ENCODE measurements around the gene TPO.
A peak's percentile ranks its signal among the peaks of the same experiment; 100 is the strongest.
"Not testable (repeated sequence)": the region's sequence is repeated elsewhere in the genome, so short reads cannot be mapped to it uniquely, and the experiment has no call there.

Gene TPO

DNA sequence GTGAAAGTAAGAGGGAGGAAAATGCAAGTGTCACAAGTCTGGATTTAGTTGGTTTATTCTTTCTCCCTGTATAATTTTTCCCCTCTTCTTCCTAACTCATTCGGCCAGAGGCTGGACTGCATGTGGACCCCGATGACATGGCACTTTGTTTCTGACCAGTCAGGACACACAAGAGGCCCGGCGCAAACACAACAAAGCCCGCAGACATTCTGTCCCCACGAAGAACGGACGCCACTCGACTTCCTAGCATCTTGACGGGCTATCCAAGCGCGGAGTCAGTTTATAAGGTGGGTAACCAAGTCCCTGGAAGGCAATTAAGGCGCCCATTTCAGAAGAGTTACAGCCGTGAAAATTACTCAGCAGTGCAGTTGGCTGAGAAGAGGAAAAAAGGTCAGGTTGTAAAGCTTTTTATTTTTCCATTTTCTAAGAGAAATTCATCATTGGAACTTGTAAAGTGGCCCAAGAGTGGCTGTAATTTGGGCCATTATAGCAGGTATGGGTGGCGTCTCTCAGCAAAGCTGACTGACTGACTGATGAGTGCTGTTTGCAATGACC is at the start of gene TPO:
TSS of gene TPO (plus strand) at position 308 of the 555 bp plus-strand sequence. CDS start 946 bp downstream, outside the sequence.
- DNase-seq (ENCODE audit: low read depth, low spot score) = no peak

- no peak for DNase-seq (ENCODE audit: low read depth, low spot score)
These were observed 46.6 kb upstream of the TPO start for GRCh38 chr2:1366546-1367134.

DNA sequence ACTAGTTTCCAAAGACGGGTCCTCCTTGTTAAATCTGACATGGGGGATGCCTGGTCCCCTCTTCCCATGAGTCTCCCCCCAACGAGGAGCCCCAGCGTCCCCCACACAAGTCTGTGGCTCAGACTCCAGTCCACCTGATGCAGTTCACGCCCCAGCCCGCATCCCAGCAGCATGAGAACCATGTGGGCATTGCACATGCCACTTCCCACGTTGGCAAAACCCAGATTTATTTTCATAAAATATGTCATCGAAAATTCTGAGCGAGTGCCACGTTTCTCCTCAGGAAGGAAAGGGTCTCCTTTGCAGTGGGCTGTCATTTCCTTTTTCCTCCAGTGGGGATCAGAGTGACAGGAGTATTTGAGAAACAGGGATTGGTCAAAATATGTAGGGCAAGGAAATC is 45.7 kb upstream of the TPO start:
- no peak for DNase-seq (ENCODE audit: low read depth, low spot score)

DNA sequence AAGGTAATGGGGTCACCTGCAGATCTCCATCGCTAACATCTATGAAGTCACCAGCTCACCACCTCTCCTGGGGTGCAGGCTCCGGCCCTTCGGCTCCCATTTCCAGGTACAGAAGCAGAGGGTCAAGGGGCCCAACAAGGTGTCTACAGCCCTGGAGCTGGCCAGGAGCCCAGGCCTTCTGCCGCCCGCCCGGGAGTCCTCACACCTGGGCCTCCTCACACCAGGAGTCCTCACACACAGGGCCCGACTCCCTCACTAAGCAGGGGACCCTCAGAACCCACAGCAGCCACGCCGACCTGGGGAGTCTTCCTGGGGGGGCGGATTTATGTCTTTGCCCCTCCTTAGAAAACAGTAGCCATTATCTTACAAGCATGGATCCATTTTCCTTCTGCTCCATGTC is 43.4 kb upstream of the TPO start:
- DNase-seq (ENCODE audit: low read depth, low spot score) = no peak

DNA sequence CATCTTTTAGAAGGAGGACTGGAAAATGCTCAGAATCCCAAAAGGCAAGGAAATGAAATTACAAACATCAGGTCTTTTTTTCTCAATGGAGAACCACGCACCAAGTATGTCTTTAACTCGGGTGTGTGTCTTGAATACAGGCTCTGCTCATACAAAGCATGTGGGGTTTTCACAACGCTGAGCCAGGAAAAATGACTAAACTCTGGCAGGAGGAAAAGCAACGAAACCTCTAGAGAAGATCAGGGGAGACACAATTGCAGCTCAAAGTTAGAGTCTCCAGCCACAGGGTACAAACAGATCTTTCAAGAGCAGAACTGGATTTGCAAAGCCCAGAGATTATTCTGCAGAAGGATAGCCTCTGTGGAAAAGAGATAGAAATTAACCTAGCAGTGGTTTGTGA is 42.8 kb upstream of the TPO start:
- no peak for DNase-seq (ENCODE audit: low read depth, low spot score)

- no peak for DNase-seq (ENCODE audit: low read depth, low spot score)
These were observed 42.2 kb upstream of the TPO start for GRCh38 chr2:1371082-1371481.

GRCh38 chr2:1373830-1374229 is 39.4 kb upstream of the TPO start:
- DNase-seq (ENCODE audit: low read depth, low spot score) = no peak

GRCh38 chr2:1374287-1374686 is 39.0 kb upstream of the TPO start:
- no peak for DNase-seq (ENCODE audit: low read depth, low spot score)

GRCh38 chr2:1375794-1376193 is 37.5 kb upstream of the TPO start:
- DNase-seq (ENCODE audit: low read depth, low spot score) = no peak

DNA sequence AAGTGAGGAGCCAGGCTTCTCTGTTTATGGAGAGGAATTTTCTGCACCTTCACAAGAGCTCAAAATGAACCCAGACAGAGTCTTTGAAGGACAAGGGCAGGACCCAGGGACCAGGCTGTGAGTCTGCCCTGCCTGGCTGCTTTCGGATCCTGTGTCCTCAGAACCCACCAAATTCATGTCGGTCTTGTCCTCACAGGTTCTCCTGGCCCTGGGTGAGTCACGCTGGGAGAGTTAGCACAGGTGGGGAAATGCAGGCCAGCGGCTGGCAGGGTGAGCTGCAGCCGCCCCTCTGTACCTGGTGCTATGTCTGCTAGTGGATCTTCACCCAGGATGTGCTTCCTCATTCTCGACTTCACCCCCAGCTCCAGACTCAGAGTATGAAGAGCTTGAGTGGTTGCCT is 35.8 kb upstream of the TPO start:
- DNase-seq (ENCODE audit: low read depth, low spot score) = no peak

DNA sequence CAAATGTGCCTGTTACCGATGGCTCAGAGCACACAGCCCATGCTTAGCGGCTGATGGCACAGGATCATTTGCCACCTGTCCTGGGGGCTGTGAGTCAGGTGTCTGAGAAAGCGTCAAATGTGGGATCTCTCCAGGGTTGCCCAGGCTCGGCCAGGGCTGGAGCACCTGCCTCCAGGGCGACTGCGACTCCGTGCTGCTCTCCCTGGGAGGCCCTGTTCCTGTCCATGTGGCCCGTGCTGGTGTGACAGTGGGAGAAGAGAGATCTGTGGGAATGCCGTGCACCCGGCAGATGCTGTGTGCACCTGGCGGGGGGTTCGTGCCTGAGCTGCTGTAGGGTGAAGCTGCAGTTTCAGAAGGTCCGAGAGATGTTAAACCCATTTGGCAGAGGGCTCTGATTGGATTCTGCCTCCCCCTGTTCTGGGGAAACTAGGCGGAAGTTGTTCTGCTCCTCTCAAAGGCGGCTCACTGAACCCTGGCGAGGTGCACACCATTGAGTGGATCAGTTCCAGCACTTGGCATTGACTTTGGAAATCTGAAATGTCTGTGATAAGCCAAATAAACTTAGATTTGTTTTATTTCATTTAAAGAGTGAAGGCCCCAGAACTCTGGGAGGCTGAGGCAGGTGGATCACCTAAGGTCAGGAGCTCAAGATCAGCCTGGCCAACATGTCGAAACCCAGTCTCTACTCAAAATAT is 34.7 kb upstream of the TPO start:
- DNase-seq (ENCODE audit: low read depth, low spot score) = no peak

GRCh38 chr2:1381644-1382043 is 31.6 kb upstream of the TPO start:
- no peak for DNase-seq (ENCODE audit: low read depth, low spot score)

- DNase-seq (ENCODE audit: low read depth, low spot score) = peak; percentile 63
These were observed 25.1 kb upstream of the TPO start for GRCh38 chr2:1387954-1388725.

- not testable (repeated sequence) for DNase-seq (ENCODE audit: low read depth, low spot score)
These were observed 23.1 kb upstream of the TPO start for GRCh38 chr2:1390118-1390517.

DNA sequence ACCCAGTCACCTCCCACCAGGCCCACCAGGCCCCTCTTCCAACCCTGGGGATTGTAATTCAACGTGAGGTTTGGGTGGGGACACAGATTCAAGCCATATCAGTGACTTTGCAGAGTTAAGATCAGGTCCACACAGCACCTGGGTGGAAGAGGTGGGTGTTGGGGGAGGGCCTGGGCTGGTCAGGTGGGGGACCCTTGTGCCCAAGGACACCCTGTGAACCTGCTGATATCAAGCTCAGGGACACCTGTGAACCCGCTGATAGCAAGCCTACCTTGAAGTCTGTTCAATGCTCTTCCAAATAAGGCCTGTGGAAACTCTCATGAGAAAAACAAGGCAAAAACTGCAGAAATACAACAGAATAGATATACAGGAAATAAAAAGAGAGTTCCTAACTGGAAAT is 19.9 kb upstream of the TPO start:
- no peak for DNase-seq (ENCODE audit: low read depth, low spot score)

GRCh38 chr2:1394709-1395408 is 18.4 kb upstream of the TPO start:
- no peak for DNase-seq (ENCODE audit: low read depth, low spot score)

DNA sequence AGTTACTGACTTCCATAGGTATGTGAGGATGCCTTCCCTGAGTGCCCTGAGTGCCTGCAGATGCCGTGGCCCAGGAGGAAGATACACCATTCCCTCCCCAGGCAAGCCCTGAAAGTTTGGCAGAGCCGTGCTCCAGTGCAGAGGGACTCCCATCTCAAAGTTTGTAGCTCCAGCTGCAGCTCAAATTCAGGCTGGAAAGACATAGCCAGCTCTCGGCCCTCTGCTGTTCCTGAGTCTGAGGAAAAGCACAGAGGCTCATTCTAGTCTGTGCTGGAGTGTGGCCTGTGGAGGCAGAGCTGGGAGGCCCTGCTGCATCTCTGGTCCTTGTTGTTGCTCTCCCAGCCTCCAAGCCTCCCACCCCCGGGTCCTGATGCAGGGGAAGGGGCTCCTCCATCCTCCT is 15.9 kb upstream of the TPO start:
- no peak for DNase-seq (ENCODE audit: low read depth, low spot score)

DNA sequence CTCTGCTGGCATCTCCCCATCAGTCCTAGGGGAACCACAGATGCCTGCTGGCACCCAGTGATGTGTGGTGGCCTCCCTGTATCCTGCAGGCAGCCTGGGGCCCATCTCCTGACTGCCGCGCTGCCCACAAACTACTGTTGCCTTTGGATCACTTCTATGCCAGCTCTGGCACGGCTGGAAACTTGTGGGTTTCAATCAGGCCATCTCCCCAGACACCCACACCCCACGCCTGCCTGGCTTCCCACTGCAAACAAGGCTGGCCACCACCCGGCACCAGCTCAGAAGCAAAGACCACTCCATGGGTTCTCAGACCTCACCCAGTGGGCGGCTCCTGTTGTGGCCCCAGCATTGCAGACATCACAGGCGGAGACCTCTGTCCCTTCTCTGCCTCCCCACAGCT is 15.1 kb upstream of the TPO start:
- DNase-seq (ENCODE audit: low read depth, low spot score) = no peak

DNA sequence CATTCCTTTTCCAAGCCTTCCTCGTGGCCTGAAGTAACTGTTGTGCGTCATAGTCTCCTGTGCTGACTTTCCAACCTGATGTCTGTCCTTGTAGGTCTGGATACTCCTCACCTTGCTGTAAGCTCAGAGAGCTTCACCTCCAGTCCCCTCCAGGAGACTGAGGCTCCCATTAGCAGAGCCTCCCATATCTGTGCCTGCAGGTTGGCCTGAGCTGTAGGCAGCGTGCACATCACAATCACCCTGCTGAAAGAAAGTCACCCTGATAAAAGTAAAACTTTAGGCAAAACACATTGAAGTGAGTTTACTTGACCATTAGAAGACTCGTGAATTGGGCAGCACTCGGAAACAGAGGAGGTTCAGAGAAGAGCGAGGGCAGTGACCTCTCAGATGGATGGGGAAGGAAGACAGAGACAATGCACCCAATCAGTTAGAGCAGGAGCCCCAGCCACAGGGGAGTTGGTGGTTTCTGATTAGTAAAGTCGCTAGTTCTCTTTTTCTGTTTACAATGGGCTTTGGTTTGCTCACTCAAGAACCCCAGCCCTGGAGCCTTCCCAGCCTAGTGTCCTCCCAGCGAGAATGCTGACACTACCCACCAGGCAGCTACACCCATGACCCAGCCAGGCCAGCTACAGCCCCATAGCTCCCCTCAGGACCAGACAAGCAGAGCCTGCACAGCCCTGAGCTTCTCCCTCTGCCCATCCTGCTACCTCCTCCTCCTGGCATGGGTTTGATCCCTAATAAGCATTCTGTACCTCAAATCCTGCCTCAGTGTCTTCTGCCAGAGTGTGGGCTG is 12.1 kb upstream of the TPO start:
- no peak for DNase-seq (ENCODE audit: low read depth, low spot score)

DNA sequence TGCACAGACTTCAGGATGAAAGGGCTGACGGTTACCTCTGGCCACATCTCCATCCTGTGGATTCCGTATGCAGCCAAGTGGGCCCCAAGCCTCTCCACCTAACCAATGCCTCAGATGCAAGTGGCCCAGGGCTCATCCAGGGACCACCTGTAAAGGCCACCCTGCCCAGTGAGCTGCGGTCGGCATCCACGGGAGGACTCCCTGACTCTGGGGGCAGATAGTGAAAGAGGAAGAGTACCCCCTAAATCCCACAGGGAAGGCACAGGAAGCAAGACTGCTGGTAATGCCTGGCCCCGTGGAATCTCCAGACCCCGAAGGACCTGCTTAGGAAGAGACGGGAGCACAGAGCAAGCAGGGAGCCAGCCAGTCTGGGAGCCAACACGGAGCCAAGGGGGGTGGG is 11.2 kb upstream of the TPO start:
- DNase-seq (ENCODE audit: low read depth, low spot score) = no peak

GRCh38 chr2:1403565-1403964 is 9.7 kb upstream of the TPO start:
- DNase-seq (ENCODE audit: low read depth, low spot score) = no peak

Data from ELF-1 (cell line).